B cell (primary cell): ENCODE data around the gene LGI1. TPM values are rescaled to one million over a fixed set of nuclear protein-coding genes. Genes with fewer than 3 reads are reported as not detected.

Experiments
- ATAC-seq: fragments of 200-7000 bp; cut with Tn5 transposase; one replicate; pipeline ENCODE4 v1.10.0; 2021; ENCODE audit warnings: low read depth, mild to moderate bottlenecking, moderate number of reproducible peaks, moderate library complexity
- CTCF ChIA-PET: fragments of 350-600 bp; sonication (Branson Sonifier 250); formaldehyde crosslinking; loops from one replicate; lab custom pipeline; 2021; ENCODE audit warnings: antibody characterized with exemption, inconsistent platforms; lab: Charles Lee
- POLR2A ChIA-PET: fragments of 350-600 bp; sonication (Branson Sonifier 250); formaldehyde crosslinking; loops from one replicate; lab custom pipeline; 2021; ENCODE audit warnings: antibody characterized with exemption; lab: Charles Lee
- DNase-seq: peaks from one replicate; pipeline ENCODE4 v3.0.0; 2013
- H2AFZ ChIP-seq: 2 replicates; pipeline ENCODE4 v1.6.1; 2012; ENCODE audit warnings: mild to moderate bottlenecking, low read depth, low read length; ENCODE audit not compliant: insufficient read depth, poor library complexity, severe bottlenecking
- H3K27ac ChIP-seq, 2 donors: 1 replicate in 1 of 2; 2 replicates in 1 of 2; pipeline ENCODE4 v1.5.1; 2012 to 2013; ENCODE audit warnings: low read length in 2 of 2, mild to moderate bottlenecking in 2 of 2, moderate library complexity in 1 of 2
- H3K27me3 ChIP-seq, 4 experiments: fragments of 200-600 bp in 1 of 4; sonication (generic) in 1 of 4; replicated peaks in 1 of 4; 1 replicate in 2 of 4; 2 replicates in 2 of 4; pipeline versions ENCODE4 v1.6.1 to v1.7.0; 2013 to 2016; ENCODE audit warnings: low read length in 3 of 4, mild to moderate bottlenecking in 2 of 4, mixed read lengths in 1 of 4, moderate library complexity in 1 of 4; ENCODE audit not compliant: insufficient read depth in 4 of 4, control insufficient read depth in 3 of 4; ENCODE audit errors: control extremely low read depth in 1 of 4
- H3K36me3 ChIP-seq, 2 experiments: replicated peaks in 1 of 2; 1 replicate in 1 of 2; 2 replicates in 1 of 2; pipeline versions ENCODE4 v1.6.1 to v1.7.1; 2013; ENCODE audit warnings: low read length in 1 of 2; ENCODE audit not compliant: insufficient read depth in 2 of 2, control insufficient read depth in 1 of 2; ENCODE audit errors: control extremely low read depth in 1 of 2, extremely low read depth in 1 of 2
- H3K4me1 ChIP-seq, 2 donors: fragments of 200-600 bp in 1 of 2; sonication (generic) in 1 of 2; 1 replicate in 1 of 2; 2 replicates in 1 of 2; pipeline versions ENCODE4 v1.5.1 to v1.6.1; 2013 to 2017; ENCODE audit warnings: low read length in 2 of 2; ENCODE audit not compliant: control insufficient read depth in 2 of 2, insufficient read depth in 2 of 2
- H3K4me2 ChIP-seq: replicated peaks from 2 replicates; pipeline ENCODE3; 2012; ENCODE audit warnings: mild to moderate bottlenecking, low read depth, low read length; ENCODE audit not compliant: poor library complexity, severe bottlenecking
- H3K4me3 ChIP-seq, 5 experiments: fragments of 200-600 bp in 1 of 5; sonication (generic) in 1 of 5; 1 replicate in 3 of 5; 2 replicates in 2 of 5; pipeline versions ENCODE4 v1.5.1 to v1.7.0; 2011 to 2016; ENCODE audit warnings: low read length in 4 of 5, mild to moderate bottlenecking in 4 of 5, low read depth in 2 of 5, control low read depth in 1 of 5, moderate library complexity in 1 of 5; ENCODE audit not compliant: insufficient read depth in 1 of 5; ENCODE audit errors: control extremely low read depth in 1 of 5, extremely low read depth in 1 of 5
- H3K79me2 ChIP-seq: fragments of 200-600 bp; sonication (generic); one replicate; pipeline ENCODE4 v1.6.0; 2016; ENCODE audit warnings: low read length; ENCODE audit not compliant: control insufficient read depth, insufficient read depth
- H3K9ac ChIP-seq: fragments of 200-600 bp; sonication (generic); 2 replicates; pipeline ENCODE4 v1.6.1; 2017; ENCODE audit warnings: mild to moderate bottlenecking, low read length, moderate library complexity
- H3K9me3 ChIP-seq, 3 donors: one replicate each; pipeline versions ENCODE4 v1.6.1 to v1.7.1; 2013; ENCODE audit warnings: low read length in 2 of 3; ENCODE audit not compliant: control insufficient read depth in 2 of 3, insufficient read depth in 1 of 3; ENCODE audit errors: control extremely low read depth in 1 of 3
- H4K20me1 ChIP-seq: 2 replicates; pipeline ENCODE4 v1.6.0; 2012; ENCODE audit warnings: mild to moderate bottlenecking, low read length; ENCODE audit not compliant: insufficient read depth, control insufficient read depth, poor library complexity, severe bottlenecking
- H3K27ac Mint-ChIP-seq: one replicate; pipeline ENCODE4 v1.8.0; 2021; ENCODE audit warnings: mixed read lengths
- H3K27me3 Mint-ChIP-seq: one replicate; pipeline ENCODE4 v1.8.0; 2021; ENCODE audit warnings: mixed read lengths
- H3K4me1 Mint-ChIP-seq: one replicate; pipeline ENCODE4 v1.8.0; 2021; ENCODE audit warnings: mixed read lengths
- H3K4me3 Mint-ChIP-seq: one replicate; pipeline ENCODE4 v1.8.0; 2021; ENCODE audit warnings: mixed read lengths
- H3K9me3 Mint-ChIP-seq: one replicate; pipeline ENCODE4 v1.8.0; 2022; ENCODE audit warnings: mixed read lengths; ENCODE audit not compliant: insufficient read depth
- CTCF ChIP-seq: fragments of 200-600 bp; IDR thresholded peaks from one replicate; pipeline ENCODE4 v1.8.0; 2022; ENCODE audit warnings: antibody characterized with exemption, mild to moderate bottlenecking
- EZH2 ChIP-seq: IDR thresholded peaks from 2 replicates; pipeline ENCODE4 v1.6.1; 2012; ENCODE audit warnings: borderline replicate concordance, low read depth, mild to moderate bottlenecking, moderate library complexity, low read length; ENCODE audit not compliant: insufficient read depth, poor library complexity, severe bottlenecking
- WGBS: methylation state at CpG from one replicate; pipeline ENCODE4 v1.1.5; 2013; ENCODE audit warnings: missing lambda C conversion rate; ENCODE audit not compliant: insufficient coverage; 5-methylcytosine and 5-hydroxymethylcytosine counted together
- intact Hi-C: fragments of 100-400 bp; cut with micrococcal nuclease; formaldehyde crosslinking; loops from one replicate; pipeline ENCODE4 v1.10.0; 2022
- polyA plus RNA-seq: library from polyadenylated mRNA; depleted of rRNA; stranded (reverse); fragments of >200 nt; gene quantifications from 2 replicates; pipeline ENCODE4 v1.2.3, GENCODE V29; 2012
- total RNA-seq, 2 donors: library from RNA; stranded (reverse); fragments of 120-200 nt in 1 of 2; gene quantifications; 1 replicate in 1 of 2; 2 replicates in 1 of 2; pipeline versions ENCODE4 v1.2.3 to v1.2.4, GENCODE V29; 2013 to 2022

LGI1 gene
- total and polyA plus RNA-seq, 2 donors (not counting 1 experiment from before 2014, with no cell fraction given), result not detected

- H3K27ac Mint-ChIP-seq, result no peak overlapping the region
- DNase-seq, result no peak
- Histone ChIP-seq H3K4me2 (no peak overlapping the region), H3K27ac (no peak overlapping the region), H3K9me3 (no peaks in the 10 kb centered on the region), H3K4me1 (no peaks in the 10 kb centered on the region), H3K36me3 (no peaks in the 10 kb centered on the region), H3K79me2 (no peaks in the 10 kb centered on the region), H2AFZ (no peak overlapping the region), H3K9ac (no peak overlapping the region), H3K27me3 (peaks cover 0 to 11% (median 4%) of the 10 kb centered on the region in 4 experiments), H3K4me3 (no peak overlapping the region), H4K20me1 (no peaks in the 10 kb centered on the region)
- TF ChIP-seq CTCF, result no peak
- no peak for TF ChIP-seq EZH2
- no peaks in the 10 kb centered on the region for H3K4me1 Mint-ChIP-seq
- peaks cover 49% of the 10 kb centered on the region for H3K27me3 Mint-ChIP-seq
- intact Hi-C loops, result no loop called here
- no peak overlapping the region for H3K4me3 Mint-ChIP-seq
- CTCF ChIA-PET, result no interaction called here
- no peaks in the 10 kb centered on the region for H3K9me3 Mint-ChIP-seq
- POLR2A ChIA-PET, result no interaction called here
- ATAC-seq, result no peak
- 84% methylated on average over 4 of the region's 5 CpGs for WGBS
Observed at GRCh38 chr10:93799155-93799708, 41.5 kb downstream of the LGI1 start.

GRCh38 chr10:93804200-93804599, 46.5 kb downstream of the LGI1 start:
- Mint-ChIP-seq H3K9me3 (no peaks in the 10 kb centered on the region), H3K27ac (no peak overlapping the region), H3K27me3 (peaks cover 45% of the 10 kb centered on the region), H3K4me1 (no peaks in the 10 kb centered on the region), H3K4me3 (no peak overlapping the region)
- no peaks in the 10 kb centered on the region for H3K79me2 ChIP-seq
- H2AFZ ChIP-seq, result no peak overlapping the region
- intact Hi-C loops, result no loop called here
- no peaks in the 10 kb centered on the region for H3K4me1 ChIP-seq
- no peak overlapping the region for H3K9ac ChIP-seq
- ATAC-seq, result no peak
- POLR2A ChIA-PET, result no interaction called here
- peaks cover 0 to 20% (median 9%) of the 10 kb centered on the region in 4 experiments for H3K27me3 ChIP-seq
- no peak for DNase-seq
- H3K9me3 ChIP-seq, result no peaks in the 10 kb centered on the region
- H3K27ac ChIP-seq, result no peak overlapping the region
- no peak overlapping the region for H3K4me2 ChIP-seq
- TF ChIP-seq EZH2 (no peak), CTCF (no peak)
- no peak overlapping the region for H3K4me3 ChIP-seq
- H3K36me3 ChIP-seq, result no peaks in the 10 kb centered on the region
- CTCF ChIA-PET, result interaction anchor here (0.6 to 1.8 kb wide), 2 partner anchors 9 to 749 kb away, joined by 3 to 9 read pairs; no protein-coding TSS in a partner anchor
- no peaks in the 10 kb centered on the region for H4K20me1 ChIP-seq
